Lung (tissue), 12 donors: ENCODE measurements around the gene DHODH. TPM values are rescaled to one million over a fixed set of nuclear protein-coding genes. Genes with fewer than 3 reads are reported as not detected.

Experiments used
- ATAC-seq: fragments of 200-7000 bp; cut with Tn5 transposase; one replicate; pipeline ENCODE4 v1.9.1; 2020; ENCODE audit warnings: moderate number of reproducible peaks; ENCODE audit not compliant: insufficient read depth, low FRiP score
- DNase-seq, 3 donors: peaks; one replicate each; pipeline ENCODE4 v3.0.0-alpha.2; 2013 to 2017
- H3K27ac ChIP-seq, 2 donors: one replicate each; pipeline ENCODE4 v1.5.1; 2013; ENCODE audit warnings: mild to moderate bottlenecking in 2 of 2, moderate library complexity in 2 of 2, control low read depth in 1 of 2, inconsistent platforms in 1 of 2, low read depth in 1 of 2, low read length in 1 of 2
- H3K27me3 ChIP-seq, 3 donors: one replicate each; pipeline ENCODE4 v1.5.1; 2013; ENCODE audit warnings: low read length in 2 of 3; ENCODE audit not compliant: control insufficient read depth in 3 of 3, insufficient read depth in 3 of 3
- H3K36me3 ChIP-seq, 4 donors: one replicate each; pipeline ENCODE4 v1.5.1; 2013; ENCODE audit warnings: low read length in 4 of 4, mild to moderate bottlenecking in 1 of 4, moderate library complexity in 1 of 4; ENCODE audit not compliant: control insufficient read depth in 4 of 4, insufficient read depth in 4 of 4
- H3K4me1 ChIP-seq, 5 donors: one replicate each; pipeline ENCODE4 v1.5.1; 2013; ENCODE audit warnings: low read length in 5 of 5, mild to moderate bottlenecking in 2 of 5, moderate library complexity in 1 of 5; ENCODE audit not compliant: control insufficient read depth in 5 of 5, insufficient read depth in 5 of 5
- H3K4me3 ChIP-seq: one replicate; pipeline ENCODE4 v1.5.1; 2013; ENCODE audit warnings: mild to moderate bottlenecking, control low read depth, moderate library complexity
- H3K9ac ChIP-seq, 2 donors: one replicate each; pipeline ENCODE4 v1.5.1; 2013; ENCODE audit warnings: low read length in 2 of 2, control low read depth in 1 of 2; ENCODE audit not compliant: insufficient read depth in 1 of 2
- H3K9me3 ChIP-seq, 4 donors: one replicate each; pipeline ENCODE4 v1.5.1; 2013; ENCODE audit warnings: low read length in 3 of 4, mild to moderate bottlenecking in 1 of 4, moderate library complexity in 1 of 4; ENCODE audit not compliant: control insufficient read depth in 4 of 4, insufficient read depth in 3 of 4
- CTCF ChIP-seq: IDR thresholded peaks from 2 replicates; pipeline ENCODE4 v1.5.1; 2012; ENCODE audit warnings: mild to moderate bottlenecking; ENCODE audit errors: control extremely low read depth, extremely low read depth
- WGBS, 2 donors: extraction: QIAGEN DNeasy Blood & Tissue Kit; methylation state at CpG; one replicate each; pipeline ENCODE4 v1.1.7; 2013; 5-methylcytosine and 5-hydroxymethylcytosine counted together
- polyA plus RNA-seq, 2 donors: library from polyadenylated mRNA; stranded (reverse); fragments of 200-250 nt; gene quantifications; one replicate each; pipeline ENCODE4 v1.2.1, GENCODE V29; 2013
- total RNA-seq, 2 donors: library from RNA; depleted of rRNA in 1 of 2; stranded (reverse); fragments of >200 nt in 1 of 2; gene quantifications; one replicate each; pipeline ENCODE4 v1.2.1, GENCODE V29; 2014 to 2021
- donor health status: control.
- donor health status: control.
- donor health status: Bipolar disorder and iron deficiency.
- donor health status: healthy.
- donor health status: DM: yes; HTN: yes; CAD: no.

The DHODH gene
- total and polyA plus RNA-seq, 4 donors = 8.4 to 14.0 (median 10.1) TPM

- Histone ChIP-seq H3K27me3 (no peaks in the 10 kb centered on the region), H3K4me3 (no peak overlapping the region), H3K4me1 (peaks cover 0 to 4% (median 0%) of the 10 kb centered on the region in 5 donors), H3K27ac (peak overlapping the region in 1 of 2 donors; percentile 24), H3K36me3 (peaks cover 0 to 7% (median 2%) of the 10 kb centered on the region in 4 donors), H3K9me3 (no peaks in the 10 kb centered on the region), H3K9ac (no peak overlapping the region)
- no peak for DNase-seq
- no peak for ATAC-seq
- TF ChIP-seq CTCF = no peak
- 95 to 97% methylated on average over 1 of the region's 1 CpG for WGBS, 2 donors
These were observed 35.0 kb downstream of the DHODH start for GRCh38 chr16:72043539-72043938.

GRCh38 chr16:72044296-72044695 lies 35.8 kb downstream of the DHODH start:
- no peak for TF ChIP-seq CTCF
- ATAC-seq = no peak

GRCh38 chr16:72044825-72045359 lies 36.3 kb downstream of the DHODH start:
- no peak overlapping the region for H3K27ac ChIP-seq
- ATAC-seq (no peak), DNase-seq (no peak)
- no peak for TF ChIP-seq CTCF
- 63 to 89% methylated on average over 2 of the region's 2 CpGs for WGBS, 2 donors
- peaks cover 0 to 7% (median 2%) of the 10 kb centered on the region in 4 donors for H3K36me3 ChIP-seq
- no peak overlapping the region for H3K9ac ChIP-seq
- peaks cover 0 to 1% (median 0%) of the 10 kb centered on the region in 4 donors for H3K9me3 ChIP-seq
- H3K4me3 ChIP-seq = no peak overlapping the region
- H3K27me3 ChIP-seq = no peaks in the 10 kb centered on the region
- H3K4me1 ChIP-seq = peaks cover 0 to 4% (median 0%) of the 10 kb centered on the region in 5 donors

More at GRCh38 chr16:72044296-72044695, 35.8 kb downstream of the DHODH start:
- H3K36me3 ChIP-seq = peaks cover 0 to 7% (median 2%) of the 10 kb centered on the region in 4 donors
- DNase-seq = no peak
- H3K4me1 ChIP-seq = peaks cover 0 to 4% (median 0%) of the 10 kb centered on the region in 5 donors
- H3K9ac ChIP-seq = no peak overlapping the region
- no peak overlapping the region for H3K4me3 ChIP-seq
- no peak overlapping the region for H3K27ac ChIP-seq
- H3K27me3 ChIP-seq = no peaks in the 10 kb centered on the region
- no peaks in the 10 kb centered on the region for H3K9me3 ChIP-seq
- WGBS, 2 donors = 76 to 77% methylated on average over 6 of the region's 6 CpGs

GRCh38 chr16:72049110-72049509 lies 40.6 kb downstream of the DHODH start:
- Histone ChIP-seq H3K9me3 (peaks cover 0 to 1% (median 0%) of the 10 kb centered on the region in 4 donors), H3K27ac (no peak overlapping the region), H3K9ac (no peak overlapping the region), H3K36me3 (no peaks in the 10 kb centered on the region), H3K27me3 (peaks cover 0 to 2% (median 0%) of the 10 kb centered on the region in 3 donors), H3K4me1 (peaks cover 0 to 2% (median 0%) of the 10 kb centered on the region in 5 donors), H3K4me3 (no peak overlapping the region)
- ATAC-seq (no peak), DNase-seq (no peak)
- TF ChIP-seq CTCF = no peak
